ENCODE measurements around the gene CRHR1. TPM values are rescaled to one million over a fixed set of nuclear protein-coding genes. Genes with fewer than 3 reads are reported as not detected.

Gene CRHR1
- total RNA-seq, 4 donors from 2014 or later = 1.5 to 24.7 (median 7.4) TPM

DNA sequence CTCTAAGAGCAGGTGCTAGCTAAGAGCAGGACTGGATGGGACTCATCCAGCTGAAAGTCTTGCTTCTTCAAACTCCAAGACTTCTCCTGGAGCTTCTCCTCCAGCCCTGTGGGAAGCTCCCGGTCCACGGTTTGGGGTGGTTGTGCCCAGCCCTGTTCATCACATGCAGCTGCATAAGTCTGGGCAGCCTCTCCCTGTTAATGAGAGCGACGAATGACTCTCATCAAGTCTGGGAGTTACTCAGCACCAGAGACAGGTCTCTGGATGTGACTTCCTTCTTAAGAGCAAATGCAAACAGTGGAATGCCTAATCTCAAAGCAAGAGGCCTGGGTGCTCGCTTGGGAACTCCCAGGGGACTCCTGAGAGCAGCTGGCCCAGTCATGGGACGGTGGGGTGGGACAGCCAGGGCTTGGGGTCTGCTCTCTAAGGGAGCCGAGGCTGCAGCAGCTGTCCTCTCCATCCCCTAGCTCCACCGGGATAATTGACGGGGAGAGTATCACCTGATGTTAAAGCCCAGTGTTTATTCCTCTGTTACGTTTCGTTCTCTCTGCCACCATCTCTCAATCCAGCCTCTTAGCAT is 35.3 kb upstream of the CRHR1 start:
- H3K4me3 ChIP-seq = no peak overlapping the region
- TF ChIP-seq POLR2A (IDR thresholded peaks at IDR 0.05) = no peak
- TF ChIP-seq, protein P1, sequence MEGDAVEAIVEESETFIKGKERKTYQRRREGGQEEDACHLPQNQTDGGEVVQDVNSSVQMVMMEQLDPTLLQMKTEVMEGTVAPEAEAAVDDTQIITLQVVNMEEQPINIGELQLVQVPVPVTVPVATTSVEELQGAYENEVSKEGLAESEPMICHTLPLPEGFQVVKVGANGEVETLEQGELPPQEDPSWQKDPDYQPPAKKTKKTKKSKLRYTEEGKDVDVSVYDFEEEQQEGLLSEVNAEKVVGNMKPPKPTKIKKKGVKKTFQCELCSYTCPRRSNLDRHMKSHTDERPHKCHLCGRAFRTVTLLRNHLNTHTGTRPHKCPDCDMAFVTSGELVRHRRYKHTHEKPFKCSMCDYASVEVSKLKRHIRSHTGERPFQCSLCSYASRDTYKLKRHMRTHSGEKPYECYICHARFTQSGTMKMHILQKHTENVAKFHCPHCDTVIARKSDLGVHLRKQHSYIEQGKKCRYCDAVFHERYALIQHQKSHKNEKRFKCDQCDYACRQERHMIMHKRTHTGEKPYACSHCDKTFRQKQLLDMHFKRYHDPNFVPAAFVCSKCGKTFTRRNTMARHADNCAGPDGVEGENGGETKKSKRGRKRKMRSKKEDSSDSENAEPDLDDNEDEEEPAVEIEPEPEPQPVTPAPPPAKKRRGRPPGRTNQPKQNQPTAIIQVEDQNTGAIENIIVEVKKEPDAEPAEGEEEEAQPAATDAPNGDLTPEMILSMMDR (IDR thresholded peaks at IDR 0.05) = no peak
- no peaks in the 10 kb centered on the region for H3K9me3 ChIP-seq
- H3K36me3 ChIP-seq = no peaks in the 10 kb centered on the region
- H3K27ac ChIP-seq = no peak overlapping the region
- no peaks in the 10 kb centered on the region for H3K27me3 ChIP-seq
- no peak for DNase-seq
- no peaks in the 10 kb centered on the region for H3K4me1 ChIP-seq
- intact Hi-C loops (cut with DNase I; ENCODE audit: low total_unique reads) = no loop called here

DNA sequence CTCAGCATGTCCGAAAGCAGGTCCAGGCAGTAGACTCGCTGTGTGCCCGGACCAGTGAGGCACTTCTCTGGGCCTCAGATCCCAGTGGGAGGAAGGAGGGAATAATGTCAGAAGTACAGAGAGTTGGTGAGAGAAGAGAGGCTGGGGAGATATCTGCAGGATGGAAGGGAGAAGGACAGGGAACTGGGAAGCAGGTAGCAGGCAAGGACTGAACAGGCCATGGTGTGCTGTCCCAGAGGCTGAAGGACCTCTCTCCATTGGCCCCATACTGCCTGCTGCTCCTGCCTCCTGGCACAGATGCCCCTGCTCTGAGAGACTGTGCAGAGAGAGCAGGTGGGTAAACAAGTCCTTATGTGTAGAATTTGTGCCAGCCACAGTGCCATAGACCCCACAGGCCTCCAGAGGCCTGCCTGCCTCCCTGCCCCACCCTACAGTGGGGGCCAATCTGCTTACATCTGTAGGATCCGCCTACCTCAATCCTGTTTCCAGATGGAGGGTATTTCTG is 34.2 kb upstream of the CRHR1 start:
- Histone ChIP-seq H3K4me1 (no peaks in the 10 kb centered on the region), H3K4me3 (no peak overlapping the region), H3K9me3 (no peaks in the 10 kb centered on the region), H3K36me3 (no peaks in the 10 kb centered on the region), H3K27me3 (no peaks in the 10 kb centered on the region), H3K27ac (no peak overlapping the region)
- TF ChIP-seq POLR2A (IDR thresholded peaks at IDR 0.05) = no peak
- TF ChIP-seq, protein P1 (IDR thresholded peaks at IDR 0.05) = no peak
- intact Hi-C loops (cut with DNase I; ENCODE audit: low total_unique reads) = no loop called here
- no peak for DNase-seq

DNA sequence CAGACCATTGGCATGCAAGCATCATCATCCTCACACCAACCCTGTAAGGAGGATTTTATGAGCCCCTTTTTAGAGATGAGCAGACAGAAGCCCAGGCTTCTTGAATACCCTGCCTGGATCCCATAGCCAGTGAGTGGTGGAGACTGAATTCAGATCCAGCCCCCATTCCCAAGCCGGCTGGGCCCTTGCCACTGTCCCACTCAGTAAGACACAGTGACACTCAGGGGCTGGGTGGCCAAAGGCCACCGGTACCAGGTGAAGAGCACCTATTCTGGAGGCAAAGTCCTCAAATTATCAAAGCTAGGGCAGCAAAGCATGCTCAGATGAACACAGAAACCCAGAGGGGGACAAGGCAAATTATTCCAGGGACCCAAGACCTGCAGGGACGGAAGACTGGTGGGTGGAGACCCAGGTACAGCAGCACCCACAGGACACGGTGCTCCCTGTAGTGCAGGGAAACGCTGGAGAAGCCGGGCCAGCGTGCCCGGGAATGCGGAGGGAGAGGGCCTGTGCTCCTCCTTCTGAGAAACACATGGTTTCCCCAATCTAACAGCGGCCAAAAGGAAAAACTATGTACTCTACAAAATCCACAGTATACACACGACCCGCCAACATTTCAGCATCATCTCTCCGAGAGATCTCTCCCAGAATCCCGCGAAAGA is 33.2 kb upstream of the CRHR1 start:
- no peaks in the 10 kb centered on the region for H3K4me1 ChIP-seq
- intact Hi-C loops (cut with DNase I; ENCODE audit: low total_unique reads) = no loop called here
- DNase-seq = no peak
- H3K4me3 ChIP-seq = no peak overlapping the region
- H3K27ac ChIP-seq = no peak overlapping the region
- no peaks in the 10 kb centered on the region for H3K27me3 ChIP-seq
- H3K9me3 ChIP-seq = no peaks in the 10 kb centered on the region
- H3K36me3 ChIP-seq = no peaks in the 10 kb centered on the region
- TF ChIP-seq, protein P1 (IDR thresholded peaks at IDR 0.05) = no peak
- no peak for TF ChIP-seq POLR2A (IDR thresholded peaks at IDR 0.05)

DNA sequence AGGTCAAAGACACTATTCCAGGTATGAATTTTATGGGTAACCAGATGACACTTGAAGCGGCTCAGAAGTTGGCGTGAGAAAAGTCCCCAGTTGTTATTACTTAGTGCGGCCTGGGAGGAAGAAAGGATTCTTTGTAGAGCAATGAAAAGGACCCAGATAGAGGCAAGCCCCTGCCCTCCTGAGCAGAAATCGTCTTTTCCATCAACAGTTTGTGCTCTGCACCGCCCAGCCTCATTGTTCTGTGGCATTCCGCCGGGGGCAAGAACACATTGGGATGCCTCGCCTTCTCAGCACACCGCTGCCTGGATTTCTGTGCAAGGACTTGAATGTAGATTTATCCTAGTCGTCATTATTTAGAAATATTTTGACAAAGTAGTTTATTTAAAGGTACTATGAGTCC is 32.7 kb upstream of the CRHR1 start:
- Histone ChIP-seq H3K27ac (no peak overlapping the region), H3K27me3 (no peaks in the 10 kb centered on the region), H3K9me3 (no peaks in the 10 kb centered on the region), H3K4me1 (no peaks in the 10 kb centered on the region), H3K4me3 (no peak overlapping the region), H3K36me3 (no peaks in the 10 kb centered on the region)
- TF ChIP-seq POLR2A (IDR thresholded peaks at IDR 0.05) = no peak
- TF ChIP-seq, protein P1 (IDR thresholded peaks at IDR 0.05) = no peak
- no peak for DNase-seq
- intact Hi-C loops (cut with DNase I; ENCODE audit: low total_unique reads) = no loop called here

DNA sequence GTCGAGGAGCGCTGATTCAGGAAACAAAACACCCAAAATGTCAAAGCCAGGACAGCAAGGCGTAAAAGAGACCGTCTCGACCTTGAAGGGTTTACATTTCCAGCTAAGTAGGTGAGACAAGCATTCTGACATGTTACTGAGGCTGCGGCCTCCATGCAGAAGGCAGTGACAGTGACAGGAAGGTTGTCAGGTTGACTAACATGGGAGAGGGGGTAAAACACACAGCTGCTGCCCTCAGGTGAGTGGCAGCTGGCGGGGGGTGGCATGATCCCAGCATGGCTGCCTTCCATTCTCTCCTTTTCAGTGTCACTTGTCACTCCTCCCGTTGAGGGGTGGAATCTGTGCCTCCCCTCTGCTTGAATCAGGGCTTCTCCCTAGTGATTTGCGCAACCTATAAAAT is 31.9 kb upstream of the CRHR1 start:
- intact Hi-C loops (cut with DNase I; ENCODE audit: low total_unique reads) = no loop called here
- Histone ChIP-seq H3K9me3 (no peaks in the 10 kb centered on the region), H3K36me3 (no peaks in the 10 kb centered on the region), H3K27ac (no peak overlapping the region), H3K4me1 (no peaks in the 10 kb centered on the region), H3K27me3 (no peaks in the 10 kb centered on the region), H3K4me3 (no peak overlapping the region)
- TF ChIP-seq, protein P1 (IDR thresholded peaks at IDR 0.05) = no peak
- no peak for TF ChIP-seq POLR2A (IDR thresholded peaks at IDR 0.05)
- no peak for DNase-seq

All from uterus (tissue), 4 donors.